DND-41 (cell line): ENCODE measurements around the gene RABGAP1L.

Experiments used
- EZH2 ChIP-seq: IDR thresholded peaks from 3 replicates; pipeline ENCODE4 v1.6.1; 2012; ENCODE audit warnings: borderline replicate concordance, low read depth, mild to moderate bottlenecking, moderate library complexity, low read length, inconsistent platforms; ENCODE audit not compliant: severe bottlenecking
- TF ChIP-seq, protein P1 (sequence below): IDR thresholded peaks from 2 replicates; pipeline ENCODE4 v1.5.1; 2012; ENCODE audit warnings: borderline replicate concordance, low read length, moderate library complexity, mild to moderate bottlenecking; ENCODE audit not compliant: poor library complexity, severe bottlenecking; ENCODE audit errors: extremely low read depth

DNA sequence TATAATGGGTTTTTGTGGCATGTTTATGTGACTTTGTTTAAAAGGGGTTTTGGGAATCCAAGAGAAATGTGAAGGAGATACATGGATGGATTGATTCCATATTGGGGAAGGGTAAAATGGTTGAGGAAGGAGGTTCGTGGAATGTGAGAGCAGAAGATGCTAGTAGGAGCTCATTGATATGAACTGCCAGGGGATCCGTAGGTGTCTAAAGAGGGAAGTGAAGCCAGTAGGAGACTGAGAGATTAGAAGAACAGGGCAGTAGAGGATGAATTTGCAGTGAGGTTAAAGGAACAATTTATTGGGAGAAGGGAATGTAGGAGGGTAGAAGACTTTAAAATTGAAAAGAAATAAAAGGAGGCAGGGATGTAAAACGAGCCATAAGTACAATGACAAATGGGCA lies 541.0 kb downstream of the RABGAP1L start:
- TF ChIP-seq, protein P1, sequence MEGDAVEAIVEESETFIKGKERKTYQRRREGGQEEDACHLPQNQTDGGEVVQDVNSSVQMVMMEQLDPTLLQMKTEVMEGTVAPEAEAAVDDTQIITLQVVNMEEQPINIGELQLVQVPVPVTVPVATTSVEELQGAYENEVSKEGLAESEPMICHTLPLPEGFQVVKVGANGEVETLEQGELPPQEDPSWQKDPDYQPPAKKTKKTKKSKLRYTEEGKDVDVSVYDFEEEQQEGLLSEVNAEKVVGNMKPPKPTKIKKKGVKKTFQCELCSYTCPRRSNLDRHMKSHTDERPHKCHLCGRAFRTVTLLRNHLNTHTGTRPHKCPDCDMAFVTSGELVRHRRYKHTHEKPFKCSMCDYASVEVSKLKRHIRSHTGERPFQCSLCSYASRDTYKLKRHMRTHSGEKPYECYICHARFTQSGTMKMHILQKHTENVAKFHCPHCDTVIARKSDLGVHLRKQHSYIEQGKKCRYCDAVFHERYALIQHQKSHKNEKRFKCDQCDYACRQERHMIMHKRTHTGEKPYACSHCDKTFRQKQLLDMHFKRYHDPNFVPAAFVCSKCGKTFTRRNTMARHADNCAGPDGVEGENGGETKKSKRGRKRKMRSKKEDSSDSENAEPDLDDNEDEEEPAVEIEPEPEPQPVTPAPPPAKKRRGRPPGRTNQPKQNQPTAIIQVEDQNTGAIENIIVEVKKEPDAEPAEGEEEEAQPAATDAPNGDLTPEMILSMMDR: no peak
- TF ChIP-seq EZH2: no peak
